Stomach (tissue), 9 donors: Measurements from ENCODE around the gene ADCY5. TPM values are rescaled to one million over a fixed set of nuclear protein-coding genes. Genes with fewer than 3 reads are reported as not detected.

ENCODE experiments used
- DNase-seq, 2 donors: peaks; one replicate each; pipeline versions ENCODE4 v3.0.0 to v3.0.0-alpha.2; 2013 to 2019
- H3K27ac ChIP-seq, 5 donors: fragments of 200-600 bp in 4 of 5; sonication (generic) in 4 of 5; one replicate each; pipeline ENCODE4 v1.5.1; 2013 to 2019; ENCODE audit warnings: mild to moderate bottlenecking in 1 of 5, moderate library complexity in 1 of 5
- H3K27me3 ChIP-seq, 3 donors: fragments of 200-600 bp; sonication (generic); one replicate each; pipeline ENCODE4 v1.5.1; 2017 to 2019; ENCODE audit warnings: mixed run types in 1 of 3
- H3K36me3 ChIP-seq, 4 donors: fragments of 200-600 bp; sonication (generic); 1 replicate in 3 of 4; 2 replicates in 1 of 4; pipeline ENCODE4 v1.5.1; 2016 to 2019
- H3K4me1 ChIP-seq, 4 donors: fragments of 200-600 bp; sonication (generic); one replicate each; pipeline ENCODE4 v1.5.1; 2016 to 2019
- H3K4me3 ChIP-seq, 4 donors: fragments of 200-600 bp; sonication (generic) in 3 of 4; one replicate each; pipeline ENCODE4 v1.5.1; 2016 to 2019; ENCODE audit warnings: mild to moderate bottlenecking in 1 of 4
- H3K9me3 ChIP-seq, 4 donors: fragments of 200-600 bp; sonication (generic); one replicate each; pipeline ENCODE4 v1.5.1; 2016 to 2019
- CTCF ChIP-seq, 7 experiments: fragments of 450-650 bp in 4 of 7; fragments of 200-600 bp in 3 of 7; sonication (generic) in 3 of 7; IDR thresholded peaks; one replicate each; pipeline ENCODE4 v1.5.1; 2016 to 2019; ENCODE audit warnings: antibody characterized with exemption in 7 of 7, control low read depth in 2 of 7, mild to moderate bottlenecking in 1 of 7
- EP300 ChIP-seq: sonication (generic); formaldehyde crosslinking; IDR thresholded peaks from one replicate; pipeline ENCODE4 v1.6.1; 2017; ENCODE audit warnings: antibody characterized with exemption
- POLR2A ChIP-seq, 4 donors: fragments of 450-650 bp; IDR thresholded peaks; one replicate each; pipeline ENCODE4 v1.6.1; 2016; ENCODE audit warnings: antibody characterized with exemption in 4 of 4, control low read depth in 2 of 4, mild to moderate bottlenecking in 1 of 4, moderate library complexity in 1 of 4
- POLR2AphosphoS5 ChIP-seq, 3 donors: sonication (generic); formaldehyde crosslinking; IDR thresholded peaks; one replicate each; pipeline ENCODE4 v1.6.1; 2016; ENCODE audit warnings: antibody characterized with exemption in 3 of 3
- WGBS, 5 donors: extraction: QIAGEN DNeasy Blood & Tissue Kit in 3 of 5; methylation state at CpG; one replicate each; pipeline versions ENCODE4 v1.1.5 to v1.1.7; 2013 to 2018; 5-methylcytosine and 5-hydroxymethylcytosine counted together
- intact Hi-C: fragments of 100-400 bp; cut with DNase I; formaldehyde crosslinking; loops from one replicate; pipeline ENCODE4 v1.15.1; 2023; ENCODE audit warnings: low total_unique reads
- polyA plus RNA-seq, 3 donors: library from polyadenylated mRNA; stranded (reverse); fragments of 200-250 nt; gene quantifications; one replicate each; pipeline ENCODE4 v1.2.3, GENCODE V29; 2013
- total RNA-seq, 5 donors: library from RNA; depleted of rRNA; stranded (reverse); fragments of >200 nt; gene quantifications; one replicate each; pipeline versions ENCODE4 v1.1.0 to v1.2.3, GENCODE V29; 2014 to 2016
- donor health status: healthy with polysubstance abuse.
- donor health status: Bipolar disorder and iron deficiency.
- donor health status: healthy.

Gene ADCY5
- total and polyA plus RNA-seq, 8 donors = 1.8 to 79.9 (median 16.3) TPM

DNA sequence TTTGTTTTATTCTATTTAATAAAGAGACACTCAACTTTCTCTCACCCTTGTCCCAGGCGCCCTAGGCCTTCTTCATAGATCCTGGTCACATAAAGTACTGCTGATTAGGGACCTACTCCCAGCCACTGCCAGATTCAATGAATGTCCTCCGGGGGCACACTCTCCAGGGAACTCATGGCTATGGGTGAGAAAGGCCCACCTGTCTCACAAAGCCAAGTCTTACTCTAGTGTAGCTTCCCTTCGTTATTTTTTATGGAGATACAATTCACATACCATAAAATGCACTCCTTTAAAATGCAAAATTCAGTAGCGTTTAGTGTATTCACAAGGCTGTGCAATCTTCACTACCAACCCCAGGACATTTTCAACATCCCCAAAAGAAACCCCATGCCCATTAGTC, 87.8 kb downstream of the ADCY5 start:
- Histone ChIP-seq H3K27ac (no peak overlapping the region), H3K27me3 (no peaks in the 10 kb centered on the region), H3K9me3 (no peaks in the 10 kb centered on the region), H3K4me3 (no peak overlapping the region), H3K36me3 (no peaks in the 10 kb centered on the region), H3K4me1 (peaks cover 0 to 21% (median 5%) of the 10 kb centered on the region in 4 donors)
- WGBS, 5 donors = 65 to 77% (median 70%) methylated on average over 4 of the region's 4 CpGs
- intact Hi-C loops = no loop called here
- DNase-seq = no peak
- TF ChIP-seq EP300 (no peak), POLR2AphosphoS5 (IDR thresholded peaks at IDR 0.05) (no peak), CTCF (IDR thresholded peaks at IDR 0.05) (no peak), POLR2A (IDR thresholded peaks at IDR 0.05) (no peak)

GRCh38 chr3:123357275-123357674, 91.6 kb downstream of the ADCY5 start:
- WGBS, 5 donors = 51 to 76% (median 62%) methylated on average over 3 of the region's 3 CpGs
- Histone ChIP-seq H3K27me3 (peaks cover 0 to under 1% (median 0%) of the 10 kb centered on the region in 3 donors), H3K9me3 (no peaks in the 10 kb centered on the region), H3K4me3 (no peak overlapping the region), H3K27ac (no peak overlapping the region), H3K36me3 (no peaks in the 10 kb centered on the region), H3K4me1 (peaks cover 0 to 18% (median 8%) of the 10 kb centered on the region in 4 donors)
- intact Hi-C loops = no loop called here
- no peak for DNase-seq
- TF ChIP-seq POLR2AphosphoS5 (IDR thresholded peaks at IDR 0.05) (no peak), POLR2A (IDR thresholded peaks at IDR 0.05) (no peak), CTCF (IDR thresholded peaks at IDR 0.05) (no peak), EP300 (no peak)

DNA sequence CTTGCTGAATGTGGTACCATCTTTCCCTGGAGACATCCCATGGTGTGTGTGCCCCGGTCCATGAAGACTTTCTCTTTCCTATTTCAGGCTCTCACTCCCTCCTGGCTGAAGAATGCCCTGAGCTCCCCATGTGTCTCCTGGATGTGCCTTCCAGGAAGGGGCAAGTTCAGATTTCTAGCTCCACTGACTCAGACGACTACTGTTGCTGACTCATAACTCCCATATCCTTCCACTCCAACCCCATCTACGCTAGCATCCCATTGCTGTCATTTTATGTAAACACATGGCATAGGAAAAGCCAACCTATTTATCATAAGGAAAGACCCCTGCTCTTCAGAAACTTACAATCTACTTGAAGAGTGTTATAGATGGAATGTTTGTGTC, 95.0 kb downstream of the ADCY5 start:
- Histone ChIP-seq H3K36me3 (no peaks in the 10 kb centered on the region), H3K9me3 (no peaks in the 10 kb centered on the region), H3K27me3 (peaks cover 0 to 22% (median 0%) of the 10 kb centered on the region in 3 donors), H3K4me1 (peaks cover 0 to 39% (median 13%) of the 10 kb centered on the region in 4 donors), H3K27ac (peak overlapping the region in 3 of 5 donors; percentile 20 to 58 (median 41)), H3K4me3 (no peak overlapping the region)
- DNase-seq = no peak
- intact Hi-C loops = no loop called here
- WGBS, 5 donors = 56 to 76% (median 69%) methylated on average over 3 of the region's 3 CpGs
- no peak for TF ChIP-seq EP300
- peak in 1 of 3 donors; percentile 30 for TF ChIP-seq POLR2AphosphoS5 (IDR thresholded peaks at IDR 0.05)
- no peak for TF ChIP-seq CTCF (IDR thresholded peaks at IDR 0.05)
- TF ChIP-seq POLR2A (IDR thresholded peaks at IDR 0.05) = no peak

DNA sequence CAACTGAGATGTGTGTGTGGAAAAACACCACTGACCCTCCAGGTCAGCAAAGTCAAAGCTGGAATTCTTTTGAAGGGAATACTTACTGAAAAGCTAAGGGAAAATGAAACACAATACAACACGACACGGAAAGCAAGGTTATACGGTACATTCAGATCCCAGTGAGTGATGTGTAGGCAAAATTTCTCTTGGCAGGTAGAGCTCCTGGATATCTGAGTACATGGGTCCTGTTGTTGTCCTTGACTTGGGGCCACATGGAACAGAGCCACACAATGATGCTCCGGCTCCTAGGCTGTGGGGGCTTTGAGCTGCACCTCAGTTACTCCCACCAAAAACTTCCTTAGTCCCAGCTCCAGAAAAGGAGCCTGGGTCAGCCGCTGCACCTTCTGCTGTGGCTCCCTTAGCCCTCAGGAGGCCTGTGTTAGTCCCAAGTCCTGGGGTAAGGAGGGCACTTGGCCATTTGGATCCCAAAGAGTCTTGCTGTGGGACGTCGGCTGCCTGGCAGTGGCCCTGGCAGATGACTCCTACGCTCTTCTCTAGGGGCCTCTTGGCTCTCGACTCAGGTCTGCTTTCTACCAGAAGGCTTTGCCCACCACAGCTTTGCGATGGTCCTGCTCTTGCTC, 95.6 kb downstream of the ADCY5 start:
- Histone ChIP-seq H3K4me3 (no peak overlapping the region), H3K4me1 (peaks cover 0 to 39% (median 13%) of the 10 kb centered on the region in 4 donors), H3K36me3 (no peaks in the 10 kb centered on the region), H3K9me3 (no peaks in the 10 kb centered on the region), H3K27ac (peak overlapping the region in 3 of 5 donors; percentile 20 to 58 (median 32)), H3K27me3 (peaks cover 0 to 27% (median 0%) of the 10 kb centered on the region in 3 donors)
- no peak for TF ChIP-seq POLR2A (IDR thresholded peaks at IDR 0.05)
- 78 to 91% (median 89%) methylated on average over 8 to 10 of the region's 10 CpGs for WGBS, 5 donors
- DNase-seq = no peak
- intact Hi-C loops = no loop called here

DNA sequence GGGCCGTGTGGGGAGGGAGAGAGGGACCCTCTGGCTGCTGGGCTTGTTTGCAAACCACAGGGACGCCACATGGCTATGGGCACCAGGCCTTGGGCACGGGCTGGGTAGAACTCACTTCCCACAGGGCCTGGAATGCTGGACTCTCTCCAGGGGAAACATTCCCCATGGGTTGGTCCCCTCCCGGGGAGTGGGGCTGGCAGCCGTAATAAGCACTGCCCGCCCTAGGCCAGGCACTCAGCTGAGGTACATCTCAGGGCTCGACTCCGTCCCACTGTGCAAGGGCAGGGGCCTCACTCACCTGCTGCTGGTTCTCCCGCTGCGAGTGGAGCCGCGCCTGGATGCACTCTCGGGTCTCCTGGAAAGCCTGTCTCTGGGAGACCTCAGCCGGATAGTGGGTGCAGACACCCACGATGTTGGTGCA, 96.7 kb downstream of the ADCY5 start:
- WGBS, 5 donors = 43 to 68% (median 65%) methylated on average over 5 to 15 of the region's 15 CpGs
- no peak for TF ChIP-seq POLR2A (IDR thresholded peaks at IDR 0.05)
- no peak for TF ChIP-seq POLR2AphosphoS5 (IDR thresholded peaks at IDR 0.05)
- no peak for TF ChIP-seq EP300
- no peak for TF ChIP-seq CTCF (IDR thresholded peaks at IDR 0.05)
- Histone ChIP-seq H3K4me1 (peaks cover 0 to 46% (median 14%) of the 10 kb centered on the region in 4 donors), H3K4me3 (no peak overlapping the region), H3K9me3 (no peaks in the 10 kb centered on the region), H3K27me3 (peaks cover 0 to 29% (median 0%) of the 10 kb centered on the region in 3 donors), H3K36me3 (no peaks in the 10 kb centered on the region), H3K27ac (peak overlapping the region in 2 of 5 donors; percentile 32 to 58)
- intact Hi-C loops = no loop called here
- no peak for DNase-seq
